Panc1 (cell line): ENCODE data around the gene SPRED2. TPM values are rescaled to one million over a fixed set of nuclear protein-coding genes. Genes with fewer than 3 reads are reported as not detected.

Source experiments
- ATAC-seq: fragments of 200-7000 bp; cut with Tn5 transposase; 2 replicates; pipeline ENCODE4 v1.9.1; 2020; ENCODE audit warnings: mild to moderate bottlenecking, moderate library complexity
- BruUV-seq: library from RNA; stranded (reverse); fragments of 400-500 nt; replicated peaks from 2 replicates; lab custom pipeline; 2021; lab: Mats Ljungman, UMichigan
- CTCF ChIA-PET: fragments of 300-600 bp; sonication (Branson Sonifier 250); formaldehyde crosslinking; loops from one replicate; lab custom pipeline; 2022; ENCODE audit warnings: antibody characterized with exemption; lab: Charles Lee
- POLR2A ChIA-PET: fragments of 300-600 bp; sonication (Branson Sonifier 250); formaldehyde crosslinking; loops from one replicate; lab custom pipeline; 2022; ENCODE audit warnings: antibody characterized with exemption; lab: Charles Lee
- DNase-seq: peaks from one replicate; pipeline ENCODE4 v3.0.0-alpha.2; 2010; ENCODE audit warnings: low read depth, low spot score
- H3K27ac ChIP-seq: 2 replicates; pipeline ENCODE4 v1.5.1; 2011; ENCODE audit warnings: mild to moderate bottlenecking, low read length, inconsistent platforms
- H3K27me3 ChIP-seq: fragments of 200-500 bp; sonication (Bioruptor generic); 2 replicates; pipeline ENCODE4 v1.6.0; 2014; ENCODE audit warnings: low read length, inconsistent platforms; ENCODE audit not compliant: control insufficient read depth, insufficient read depth
- H3K36me3 ChIP-seq: fragments of 200-500 bp; sonication (Bioruptor generic); 2 replicates; pipeline ENCODE4 v1.5.1; 2014; ENCODE audit warnings: inconsistent platforms, mild to moderate bottlenecking, low read length, moderate library complexity; ENCODE audit not compliant: control insufficient read depth, insufficient read depth
- H3K4me1 ChIP-seq: 2 replicates; pipeline ENCODE4 v1.5.1; 2011; ENCODE audit warnings: inconsistent platforms, mild to moderate bottlenecking, low read length, moderate library complexity; ENCODE audit not compliant: control insufficient read depth, insufficient read depth
- H3K4me3 ChIP-seq, 2 experiments: 2 replicates each; pipeline ENCODE4 v1.5.1; 2011 to 2012; ENCODE audit warnings: low read depth in 2 of 2, low read length in 2 of 2, mild to moderate bottlenecking in 2 of 2, inconsistent platforms in 1 of 2, moderate library complexity in 1 of 2
- H3K9me3 ChIP-seq: fragments of 200-500 bp; sonication (Bioruptor generic); 2 replicates; pipeline ENCODE4 v1.5.1; 2014; ENCODE audit warnings: low read depth, mild to moderate bottlenecking, inconsistent platforms, low read length, moderate library complexity; ENCODE audit not compliant: control insufficient read depth, insufficient read depth
- CTCF ChIP-seq: fragments of 450-650 bp; IDR thresholded peaks from 2 replicates; pipeline ENCODE4 v1.5.1; 2017; ENCODE audit warnings: mild to moderate bottlenecking
- POLR2AphosphoS5 ChIP-seq: IDR thresholded peaks from 2 replicates; pipeline ENCODE4 v1.6.1; 2012; ENCODE audit warnings: mild to moderate bottlenecking, low read depth, low read length, moderate library complexity
- REST ChIP-seq, 2 experiments: IDR thresholded peaks; 2 replicates each; pipeline ENCODE4 v1.6.1; 2011 to 2012; ENCODE audit warnings: low read depth in 2 of 2, control low read depth in 1 of 2, low read length in 1 of 2, mild to moderate bottlenecking in 1 of 2, moderate library complexity in 1 of 2; ENCODE audit not compliant: insufficient read depth in 1 of 2
- SIN3A ChIP-seq: IDR thresholded peaks from 2 replicates; pipeline ENCODE4 v1.6.1; 2012; ENCODE audit warnings: low read depth, mild to moderate bottlenecking, low read length, moderate library complexity, borderline replicate concordance; ENCODE audit not compliant: insufficient read depth
- TCF7L2 ChIP-seq: IDR thresholded peaks from 2 replicates; pipeline ENCODE4 v1.6.1; 2011; ENCODE audit warnings: mild to moderate bottlenecking, low read depth, low read length, inconsistent platforms
- in situ Hi-C: cut with HindIII; loops from 2 replicates; pipeline ENCODE4 v1.10.0; 2016; ENCODE audit warnings: low sequenced_read_pairs, low pct_unique_long_range_greater_than_20kb
- intact Hi-C: fragments of 100-400 bp; cut with micrococcal nuclease; formaldehyde crosslinking; loops from one replicate; pipeline ENCODE4 v1.10.0; 2022; ENCODE audit not compliant: unreplicated experiment
- total RNA-seq: library from RNA; stranded (reverse); gene quantifications from one replicate; pipeline ENCODE4 v1.2.1, GENCODE V29; 2021; ENCODE audit not compliant: unreplicated experiment

SPRED2 gene
- total RNA-seq, 1 experiment from 2014 or later, result 60.1 TPM

GRCh38 chr2:65347913-65348312 is 84.5 kb downstream of the SPRED2 start:
- Histone ChIP-seq H3K4me3 (no peak overlapping the region), H3K4me1 (peaks cover 38% of the 10 kb centered on the region), H3K27ac (no peak overlapping the region), H3K36me3 (no peaks in the 10 kb centered on the region), H3K9me3 (no peaks in the 10 kb centered on the region), H3K27me3 (no peaks in the 10 kb centered on the region)
- TF ChIP-seq POLR2AphosphoS5, result no peak
- no peak for TF ChIP-seq SIN3A
- no peak for TF ChIP-seq REST (IDR thresholded peaks at IDR 0.05; ENCODE audit: insufficient read depth in 1 of 2, low read depth in 2 of 2, low read length in 1 of 2)
- TF ChIP-seq TCF7L2, result no peak
- TF ChIP-seq CTCF, result no peak
- ChIA-PET CTCF (no interaction called here), POLR2A (no interaction called here)
- intact Hi-C loops (no loop called here), in situ Hi-C loops (no loop called here)
- ATAC-seq (no peak), DNase-seq (no peak)
- BruUV-seq, result no TSS peak

- no peak overlapping the region for H3K4me3 ChIP-seq
- no peak overlapping the region for H3K27ac ChIP-seq
- ATAC-seq (no peak), DNase-seq (no peak)
- BruUV-seq, result no TSS peak
- ChIA-PET POLR2A (no interaction called here), CTCF (no interaction called here)
- in situ Hi-C loops, result no loop called here
- no peaks in the 10 kb centered on the region; the same call in 1 of the 2 replicates for H3K36me3 ChIP-seq
- no peaks in the 10 kb centered on the region for H3K9me3 ChIP-seq
- no peaks in the 10 kb centered on the region for H3K27me3 ChIP-seq
- peaks cover 19% of the 10 kb centered on the region for H3K4me1 ChIP-seq
- no peak for TF ChIP-seq CTCF
- TF ChIP-seq SIN3A, result no peak
- TF ChIP-seq REST (IDR thresholded peaks at IDR 0.05; ENCODE audit: insufficient read depth in 1 of 2, low read depth in 2 of 2, low read length in 1 of 2), result no peak
- TF ChIP-seq POLR2AphosphoS5, result no peak
- TF ChIP-seq TCF7L2, result no peak
- intact Hi-C loops, result no loop called here
Observed at GRCh38 chr2:65345631-65346030, 86.8 kb downstream of the SPRED2 start.
